ENCODE data around the gene GPR75.

The GPR75 gene

DNA sequence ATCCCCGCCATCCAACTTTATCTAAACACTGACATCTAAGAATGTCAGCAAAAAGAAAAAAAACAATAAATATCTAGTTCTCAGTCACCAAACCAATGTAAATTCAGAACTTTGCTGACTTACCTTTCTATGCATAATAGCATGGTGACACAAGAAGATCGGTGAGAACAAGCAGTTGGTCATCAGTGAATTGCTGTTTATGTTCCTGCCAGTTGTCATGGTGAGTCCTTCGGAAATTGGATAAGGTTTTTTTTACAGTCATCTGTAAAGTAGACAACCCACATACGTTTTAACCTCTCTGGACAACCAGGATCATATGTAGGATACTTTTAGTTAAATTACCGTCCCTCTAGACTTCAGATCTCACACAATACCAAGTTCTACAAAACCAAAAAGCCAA, 6.2 kb upstream of the GPR75 start:
- Histone ChIP-seq H3K27ac (replicated peaks) (no peak overlapping the region), H3K27me3 (ENCODE audit: insufficient read depth, poor library complexity, severe bottlenecking) (no peaks in the 10 kb centered on the region), H3K4me3 (replicated peaks; ENCODE audit: insufficient read depth, low read length) (no peak overlapping the region)
- TF ChIP-seq, protein P1, sequence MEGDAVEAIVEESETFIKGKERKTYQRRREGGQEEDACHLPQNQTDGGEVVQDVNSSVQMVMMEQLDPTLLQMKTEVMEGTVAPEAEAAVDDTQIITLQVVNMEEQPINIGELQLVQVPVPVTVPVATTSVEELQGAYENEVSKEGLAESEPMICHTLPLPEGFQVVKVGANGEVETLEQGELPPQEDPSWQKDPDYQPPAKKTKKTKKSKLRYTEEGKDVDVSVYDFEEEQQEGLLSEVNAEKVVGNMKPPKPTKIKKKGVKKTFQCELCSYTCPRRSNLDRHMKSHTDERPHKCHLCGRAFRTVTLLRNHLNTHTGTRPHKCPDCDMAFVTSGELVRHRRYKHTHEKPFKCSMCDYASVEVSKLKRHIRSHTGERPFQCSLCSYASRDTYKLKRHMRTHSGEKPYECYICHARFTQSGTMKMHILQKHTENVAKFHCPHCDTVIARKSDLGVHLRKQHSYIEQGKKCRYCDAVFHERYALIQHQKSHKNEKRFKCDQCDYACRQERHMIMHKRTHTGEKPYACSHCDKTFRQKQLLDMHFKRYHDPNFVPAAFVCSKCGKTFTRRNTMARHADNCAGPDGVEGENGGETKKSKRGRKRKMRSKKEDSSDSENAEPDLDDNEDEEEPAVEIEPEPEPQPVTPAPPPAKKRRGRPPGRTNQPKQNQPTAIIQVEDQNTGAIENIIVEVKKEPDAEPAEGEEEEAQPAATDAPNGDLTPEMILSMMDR (IDR thresholded peaks at IDR 0.05; ENCODE audit: insufficient read depth, low read length), result no peak
- TF ChIP-seq POLR2AphosphoS5 (IDR thresholded peaks at IDR 0.05; ENCODE audit: low read depth), result no peak
- TF ChIP-seq, protein P2, sequence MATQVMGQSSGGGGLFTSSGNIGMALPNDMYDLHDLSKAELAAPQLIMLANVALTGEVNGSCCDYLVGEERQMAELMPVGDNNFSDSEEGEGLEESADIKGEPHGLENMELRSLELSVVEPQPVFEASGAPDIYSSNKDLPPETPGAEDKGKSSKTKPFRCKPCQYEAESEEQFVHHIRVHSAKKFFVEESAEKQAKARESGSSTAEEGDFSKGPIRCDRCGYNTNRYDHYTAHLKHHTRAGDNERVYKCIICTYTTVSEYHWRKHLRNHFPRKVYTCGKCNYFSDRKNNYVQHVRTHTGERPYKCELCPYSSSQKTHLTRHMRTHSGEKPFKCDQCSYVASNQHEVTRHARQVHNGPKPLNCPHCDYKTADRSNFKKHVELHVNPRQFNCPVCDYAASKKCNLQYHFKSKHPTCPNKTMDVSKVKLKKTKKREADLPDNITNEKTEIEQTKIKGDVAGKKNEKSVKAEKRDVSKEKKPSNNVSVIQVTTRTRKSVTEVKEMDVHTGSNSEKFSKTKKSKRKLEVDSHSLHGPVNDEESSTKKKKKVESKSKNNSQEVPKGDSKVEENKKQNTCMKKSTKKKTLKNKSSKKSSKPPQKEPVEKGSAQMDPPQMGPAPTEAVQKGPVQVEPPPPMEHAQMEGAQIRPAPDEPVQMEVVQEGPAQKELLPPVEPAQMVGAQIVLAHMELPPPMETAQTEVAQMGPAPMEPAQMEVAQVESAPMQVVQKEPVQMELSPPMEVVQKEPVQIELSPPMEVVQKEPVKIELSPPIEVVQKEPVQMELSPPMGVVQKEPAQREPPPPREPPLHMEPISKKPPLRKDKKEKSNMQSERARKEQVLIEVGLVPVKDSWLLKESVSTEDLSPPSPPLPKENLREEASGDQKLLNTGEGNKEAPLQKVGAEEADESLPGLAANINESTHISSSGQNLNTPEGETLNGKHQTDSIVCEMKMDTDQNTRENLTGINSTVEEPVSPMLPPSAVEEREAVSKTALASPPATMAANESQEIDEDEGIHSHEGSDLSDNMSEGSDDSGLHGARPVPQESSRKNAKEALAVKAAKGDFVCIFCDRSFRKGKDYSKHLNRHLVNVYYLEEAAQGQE (IDR thresholded peaks at IDR 0.05; ENCODE audit: insufficient replicate concordance, low read depth), result no peak
- no peak for TF ChIP-seq GABPA (IDR thresholded peaks at IDR 0.05; ENCODE audit: low read depth)
- no peak for TF ChIP-seq SPI1 (IDR thresholded peaks at IDR 0.05; ENCODE audit: borderline replicate concordance, low read depth)
- DNase-seq (ENCODE audit: low read depth in 1 of 2, low spot score in 1 of 2), result no peak

DNA sequence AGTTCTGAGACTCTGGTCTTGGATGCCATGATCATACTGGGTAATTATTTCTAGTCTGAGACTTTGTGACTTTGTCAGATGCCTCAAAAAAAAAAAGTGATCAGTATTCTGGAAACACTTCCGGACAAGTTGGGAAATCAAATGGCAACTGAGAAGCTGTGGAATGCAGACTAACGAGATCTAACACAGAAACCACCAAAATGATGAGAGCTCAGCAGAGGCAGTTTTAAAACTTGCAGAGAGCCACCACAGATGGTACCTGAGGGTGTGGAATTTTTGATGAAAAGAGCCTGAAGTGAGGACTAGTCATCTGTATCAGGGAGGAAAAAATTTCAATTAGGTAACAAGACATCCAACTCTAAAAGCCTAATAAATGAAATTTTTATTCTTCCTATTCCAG, 5.5 kb upstream of the GPR75 start:
- Histone ChIP-seq H3K27ac (replicated peaks) (no peak overlapping the region), H3K4me3 (replicated peaks; ENCODE audit: insufficient read depth, low read length) (no peak overlapping the region), H3K27me3 (ENCODE audit: insufficient read depth, poor library complexity, severe bottlenecking) (no peaks in the 10 kb centered on the region)
- TF ChIP-seq, protein P1 (IDR thresholded peaks at IDR 0.05; ENCODE audit: insufficient read depth, low read length), result no peak
- TF ChIP-seq, protein P2 (IDR thresholded peaks at IDR 0.05; ENCODE audit: insufficient replicate concordance, low read depth), result no peak
- TF ChIP-seq POLR2AphosphoS5 (IDR thresholded peaks at IDR 0.05; ENCODE audit: low read depth) (no peak), GABPA (IDR thresholded peaks at IDR 0.05; ENCODE audit: low read depth) (no peak), SPI1 (IDR thresholded peaks at IDR 0.05; ENCODE audit: borderline replicate concordance, low read depth) (no peak)
- DNase-seq (ENCODE audit: low read depth in 1 of 2, low spot score in 1 of 2), result no peak

DNA sequence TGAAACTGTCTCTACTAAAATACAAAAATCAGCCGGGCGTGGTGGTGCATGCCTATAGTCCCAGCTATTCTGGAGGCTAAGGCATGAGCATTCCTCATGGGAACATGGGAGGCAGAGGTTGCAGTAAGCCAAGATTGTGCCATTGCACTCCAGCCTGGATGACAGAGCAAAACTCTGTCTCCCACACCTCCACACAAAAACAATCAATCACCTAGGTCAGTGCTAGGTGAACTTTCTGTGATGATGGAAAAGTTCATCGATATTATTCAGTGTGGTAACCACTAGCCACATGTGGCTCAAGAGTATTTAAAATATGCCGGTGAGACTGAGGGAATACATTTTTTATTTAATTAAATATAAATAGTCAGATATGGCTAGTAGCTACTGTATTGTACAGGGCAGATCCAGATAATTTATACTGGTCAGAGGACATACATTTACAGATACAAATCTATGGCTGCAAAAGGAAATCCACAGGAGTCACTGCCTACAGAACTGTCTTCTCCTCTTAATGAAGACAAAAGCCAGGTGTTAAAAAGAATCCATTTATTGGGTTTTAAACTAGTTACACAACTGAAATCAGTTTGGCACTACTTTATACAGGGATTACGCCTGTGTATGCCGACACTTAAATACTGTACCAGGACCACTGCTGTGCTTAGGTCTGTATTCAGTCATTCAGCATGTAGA, 3.9 kb upstream of the GPR75 start:
- no peak for TF ChIP-seq GABPA (IDR thresholded peaks at IDR 0.05; ENCODE audit: low read depth)
- no peak for TF ChIP-seq SPI1 (IDR thresholded peaks at IDR 0.05; ENCODE audit: borderline replicate concordance, low read depth)
- TF ChIP-seq, protein P1 (IDR thresholded peaks at IDR 0.05; ENCODE audit: insufficient read depth, low read length), result no peak
- TF ChIP-seq, protein P2 (IDR thresholded peaks at IDR 0.05; ENCODE audit: insufficient replicate concordance, low read depth), result no peak
- TF ChIP-seq POLR2AphosphoS5 (IDR thresholded peaks at IDR 0.05; ENCODE audit: low read depth), result no peak
- no peak for DNase-seq (ENCODE audit: low read depth in 1 of 2, low spot score in 1 of 2)
- Histone ChIP-seq H3K27me3 (ENCODE audit: insufficient read depth, poor library complexity, severe bottlenecking) (no peaks in the 10 kb centered on the region), H3K27ac (replicated peaks) (no peak overlapping the region), H3K4me3 (replicated peaks; ENCODE audit: insufficient read depth, low read length) (no peak overlapping the region)
